Fibroblast of pulmonary artery (primary cell): ENCODE data around the gene CSTF1.

Experiments used
- DNase-seq: peaks from one replicate; pipeline ENCODE4 v3.0.0-alpha.2; 2010; ENCODE audit warnings: low read depth
- H3K4me3 ChIP-seq: replicated peaks from 2 replicates; pipeline ENCODE4 v1.5.1; 2011; ENCODE audit warnings: low read depth, mild to moderate bottlenecking, control low read depth, low read length, moderate library complexity
- CTCF ChIP-seq: IDR thresholded peaks from 2 replicates; pipeline ENCODE4 v1.5.1; 2011; ENCODE audit warnings: mild to moderate bottlenecking, control low read depth, low read length, inconsistent platforms; ENCODE audit errors: missing control alignments

CSTF1 gene

GRCh38 chr20:56368351-56369134 is 23.9 kb upstream of the CSTF1 start:
- DNase-seq = no peak
- TF ChIP-seq CTCF = no peak
- no peak overlapping the region for H3K4me3 ChIP-seq

- no peak overlapping the region for H3K4me3 ChIP-seq
- DNase-seq = no peak
- TF ChIP-seq CTCF = no peak
Measured at GRCh38 chr20:56369179-56369578, 23.3 kb upstream of the CSTF1 start.

- H3K4me3 ChIP-seq = no peak overlapping the region
- no peak for DNase-seq
- TF ChIP-seq CTCF = no peak
Measured at GRCh38 chr20:56371977-56372376, 20.5 kb upstream of the CSTF1 start.

GRCh38 chr20:56372850-56373249 is 19.6 kb upstream of the CSTF1 start:
- H3K4me3 ChIP-seq = no peak overlapping the region
- no peak for TF ChIP-seq CTCF
- DNase-seq = no peak

GRCh38 chr20:56373942-56374341 is 18.5 kb upstream of the CSTF1 start:
- TF ChIP-seq CTCF = no peak
- no peak overlapping the region for H3K4me3 ChIP-seq
- peak; percentile 97 for DNase-seq

GRCh38 chr20:56376331-56376730 is 16.1 kb upstream of the CSTF1 start:
- no peak for TF ChIP-seq CTCF
- DNase-seq = no peak
- H3K4me3 ChIP-seq = no peak overlapping the region

GRCh38 chr20:56378386-56378785 is 14.1 kb upstream of the CSTF1 start:
- no peak overlapping the region for H3K4me3 ChIP-seq
- no peak for TF ChIP-seq CTCF
- no peak for DNase-seq
